HEK293T (cell line): ENCODE data around the gene CCDC83.

ENCODE experiments used
- BHLHE40 ChIP-seq: fragments of 450-650 bp; IDR thresholded peaks from 2 replicates; pipeline ENCODE4 v1.6.1; 2016; ENCODE audit warnings: mild to moderate bottlenecking, moderate library complexity, borderline replicate concordance
- ELF4 ChIP-seq: fragments of 450-650 bp; IDR thresholded peaks from 2 replicates; pipeline ENCODE4 v1.6.1; 2017; ENCODE audit warnings: antibody characterized with exemption
- FOXA1 ChIP-seq: fragments of 450-650 bp; IDR thresholded peaks from 2 replicates; pipeline ENCODE4 v1.6.1; 2016; ENCODE audit warnings: mild to moderate bottlenecking
- FOXM1 ChIP-seq: fragments of 450-650 bp; IDR thresholded peaks from 2 replicates; pipeline ENCODE4 v1.6.1; 2017; ENCODE audit warnings: mild to moderate bottlenecking, borderline replicate concordance
- L3MBTL2 ChIP-seq: fragments of 450-650 bp; conservative IDR thresholded peaks from 2 replicates; pipeline ENCODE4 v1.6.1; 2016; ENCODE audit warnings: mild to moderate bottlenecking
- SP1 ChIP-seq: fragments of 450-650 bp; IDR thresholded peaks from 2 replicates; pipeline ENCODE4 v1.6.1; 2017

GRCh38 chr11:85822814-85823213 is 32.4 kb upstream of the CCDC83 start:
- TF ChIP-seq FOXM1, result no peak
- no peak for TF ChIP-seq ELF4
- TF ChIP-seq L3MBTL2, result no peak
- no peak for TF ChIP-seq BHLHE40
- no peak for TF ChIP-seq FOXA1
- TF ChIP-seq SP1, result no peak
